Measurements from ENCODE around the gene CACNA1F. TPM values are rescaled to one million over a fixed set of nuclear protein-coding genes. Genes with fewer than 3 reads are reported as not detected.

CACNA1F gene
- total RNA-seq, 1 donor from 2014 or later: 0.25 TPM

- TF ChIP-seq CTCF (IDR thresholded peaks at IDR 0.05) (no peak), POLR2A (IDR thresholded peaks at IDR 0.05) (no peak), POLR2AphosphoS5 (IDR thresholded peaks at IDR 0.05; ENCODE audit: insufficient read depth in 1 of 2, low read depth in 1 of 2) (no peak)
- no peaks in the 10 kb centered on the region for H3K27me3 ChIP-seq
- H3K36me3 ChIP-seq: no peaks in the 10 kb centered on the region
- intact Hi-C loops (cut with DNase I): no loop called here
- no peaks in the 10 kb centered on the region for H3K9me3 ChIP-seq
- no peak for DNase-seq (ENCODE audit: extremely low spot score in 2 of 2)
- H3K4me3 ChIP-seq: peak overlapping the region in 1 of 2 donors; percentile 23
- H3K27ac ChIP-seq: peak overlapping the region; percentile 69
- peaks cover 17% of the 10 kb centered on the region for H3K4me1 ChIP-seq
Measured at GRCh38 chrX:49183701-49184281, 49.3 kb downstream of the CACNA1F start.

GRCh38 chrX:49179358-49179757 is 53.8 kb downstream of the CACNA1F start:
- Histone ChIP-seq H3K36me3 (no peaks in the 10 kb centered on the region), H3K4me1 (peaks cover 10% of the 10 kb centered on the region), H3K4me3 (no peak overlapping the region), H3K27ac (no peak overlapping the region), H3K9me3 (no peaks in the 10 kb centered on the region), H3K27me3 (no peaks in the 10 kb centered on the region)
- intact Hi-C loops (cut with DNase I): loop anchor here (10.0 kb wide), 1 partner anchor 105 kb away; the partner anchor contains the start of genes PRAF2 and WDR45
- TF ChIP-seq CTCF (IDR thresholded peaks at IDR 0.05): no peak
- TF ChIP-seq POLR2A (IDR thresholded peaks at IDR 0.05): no peak
- no peak for TF ChIP-seq POLR2AphosphoS5 (IDR thresholded peaks at IDR 0.05; ENCODE audit: insufficient read depth in 1 of 2, low read depth in 1 of 2)
- no peak for DNase-seq (ENCODE audit: extremely low spot score in 2 of 2)

- Histone ChIP-seq H3K4me3 (no peak overlapping the region), H3K27ac (no peak overlapping the region), H3K4me1 (peaks cover 5% of the 10 kb centered on the region), H3K27me3 (no peaks in the 10 kb centered on the region), H3K9me3 (no peaks in the 10 kb centered on the region), H3K36me3 (no peaks in the 10 kb centered on the region)
- DNase-seq (ENCODE audit: extremely low spot score in 2 of 2): no peak
- no peak for TF ChIP-seq POLR2A (IDR thresholded peaks at IDR 0.05)
- no peak for TF ChIP-seq CTCF (IDR thresholded peaks at IDR 0.05)
- TF ChIP-seq POLR2AphosphoS5 (IDR thresholded peaks at IDR 0.05; ENCODE audit: insufficient read depth in 1 of 2, low read depth in 1 of 2): no peak
- intact Hi-C loops (cut with DNase I): loop anchor here (10.0 kb wide), 1 partner anchor 104 kb away; the partner anchor contains the start of genes PRAF2 and WDR45
Measured at GRCh38 chrX:49178537-49178936, 54.6 kb downstream of the CACNA1F start.

DNA sequence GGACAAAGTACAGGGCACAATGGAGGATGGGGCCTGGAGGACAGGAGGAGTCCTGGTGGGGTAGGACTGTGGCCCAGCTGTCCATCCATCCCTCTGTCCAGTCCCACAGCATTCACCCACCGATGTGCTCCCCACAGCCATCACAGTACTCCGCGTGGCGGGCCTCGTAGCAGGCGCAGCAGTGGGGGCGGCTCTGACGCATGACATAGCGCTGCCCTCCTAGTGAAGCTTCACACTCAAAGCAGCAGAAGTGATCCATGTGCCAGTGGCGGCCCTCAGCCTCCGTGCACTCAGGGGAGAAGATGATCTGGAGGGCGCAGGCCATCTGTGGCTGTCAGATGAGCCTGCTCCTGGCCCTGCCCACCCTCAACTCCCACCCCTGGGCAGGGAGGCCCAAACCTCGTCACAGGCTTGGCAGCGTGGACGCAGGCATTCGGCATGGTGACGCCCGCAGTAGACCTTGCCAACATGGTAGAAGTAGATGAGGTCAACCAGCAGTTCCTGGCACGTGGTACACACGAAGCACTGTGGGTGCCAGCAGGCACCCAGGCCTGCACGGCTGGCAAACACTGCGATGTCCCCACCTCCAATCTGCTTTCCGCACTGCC is 55.2 kb downstream of the CACNA1F start:
- H3K4me1 ChIP-seq: peaks cover 9% of the 10 kb centered on the region
- no peak overlapping the region for H3K4me3 ChIP-seq
- H3K27ac ChIP-seq: peak overlapping the region; percentile 13
- no peaks in the 10 kb centered on the region for H3K9me3 ChIP-seq
- H3K27me3 ChIP-seq: no peaks in the 10 kb centered on the region
- DNase-seq (ENCODE audit: extremely low spot score in 2 of 2): peak in 1 of 2 donors; percentile 80
- intact Hi-C loops (cut with DNase I): loop anchor here (10.0 kb wide), 1 partner anchor 103 kb away; the partner anchor contains the start of genes PRAF2 and WDR45
- no peaks in the 10 kb centered on the region for H3K36me3 ChIP-seq
- TF ChIP-seq POLR2A (IDR thresholded peaks at IDR 0.05) (no peak), POLR2AphosphoS5 (IDR thresholded peaks at IDR 0.05; ENCODE audit: insufficient read depth in 1 of 2, low read depth in 1 of 2) (peak in 1 of 2 donors; percentile 22)

DNA sequence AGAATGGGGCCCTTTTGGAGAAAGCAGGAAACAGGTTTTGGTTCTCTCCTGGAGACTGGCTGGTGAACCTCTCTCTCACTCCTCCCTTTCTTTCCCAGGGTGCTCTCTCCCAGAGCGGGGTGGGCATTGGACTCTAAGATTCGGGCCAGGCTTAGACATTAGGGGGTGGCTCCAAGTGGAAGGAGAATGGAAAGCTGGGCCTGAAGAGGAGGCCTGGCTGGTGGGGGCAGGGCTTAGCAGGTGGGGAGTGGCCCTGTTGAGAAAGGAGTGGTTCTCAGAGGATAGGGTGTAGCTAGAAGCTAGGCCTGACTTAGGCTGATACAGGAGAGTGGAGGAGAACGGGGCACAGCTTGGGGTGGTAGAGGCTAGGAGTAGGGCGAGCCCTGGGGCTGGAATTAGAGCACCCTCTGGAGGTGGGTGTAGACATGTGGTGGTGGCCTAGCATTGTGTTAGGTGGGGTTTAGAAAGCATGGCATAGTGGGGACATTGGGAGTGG is 55.8 kb downstream of the CACNA1F start:
- TF ChIP-seq CTCF (IDR thresholded peaks at IDR 0.05) (no peak), POLR2AphosphoS5 (IDR thresholded peaks at IDR 0.05; ENCODE audit: insufficient read depth in 1 of 2, low read depth in 1 of 2) (no peak), POLR2A (IDR thresholded peaks at IDR 0.05) (no peak)
- no peaks in the 10 kb centered on the region for H3K9me3 ChIP-seq
- intact Hi-C loops (cut with DNase I): loop anchor here (10.0 kb wide), 1 partner anchor 103 kb away; the partner anchor contains the start of genes PRAF2 and WDR45
- peak overlapping the region; percentile 60 for H3K27ac ChIP-seq
- H3K27me3 ChIP-seq: no peaks in the 10 kb centered on the region
- H3K4me1 ChIP-seq: peaks cover 12% of the 10 kb centered on the region
- H3K36me3 ChIP-seq: no peaks in the 10 kb centered on the region
- no peak for DNase-seq (ENCODE audit: extremely low spot score in 2 of 2)
- H3K4me3 ChIP-seq: no peak overlapping the region
